Liver (tissue), 9 donors: ENCODE data around the gene LDHAL6B. TPM values are rescaled to one million over a fixed set of nuclear protein-coding genes. Genes with fewer than 3 reads are reported as not detected.
A peak's percentile ranks its signal among the peaks of the same experiment; 100 is the strongest.

Experiments
- DNase-seq: peaks from one replicate; pipeline ENCODE4 v3.0.0-alpha.2; 2017; ENCODE audit warnings: low spot score
- H3K27ac ChIP-seq, 2 donors: one replicate each; pipeline ENCODE4 v1.7.0; 2013; ENCODE audit warnings: inconsistent platforms in 2 of 2, low read length in 2 of 2, control low read depth in 1 of 2, low read depth in 1 of 2, mild to moderate bottlenecking in 1 of 2
- H3K27me3 ChIP-seq, 4 donors: one replicate each; pipeline versions ENCODE4 v1.6.1 to v1.7.0; 2013; ENCODE audit warnings: low read length in 3 of 4, inconsistent platforms in 1 of 4, mild to moderate bottlenecking in 1 of 4, moderate library complexity in 1 of 4; ENCODE audit not compliant: control insufficient read depth in 4 of 4, insufficient read depth in 4 of 4
- H3K36me3 ChIP-seq, 4 donors: one replicate each; pipeline versions ENCODE4 v1.6.1 to v1.7.0; 2013; ENCODE audit warnings: low read length in 3 of 4, mild to moderate bottlenecking in 3 of 4, low read depth in 1 of 4, moderate library complexity in 1 of 4; ENCODE audit not compliant: control insufficient read depth in 4 of 4, insufficient read depth in 3 of 4
- H3K4me1 ChIP-seq, 4 donors: one replicate each; pipeline versions ENCODE4 v1.6.1 to v1.7.0; 2013; ENCODE audit warnings: low read length in 3 of 4, mild to moderate bottlenecking in 3 of 4, moderate library complexity in 1 of 4; ENCODE audit not compliant: control insufficient read depth in 4 of 4, insufficient read depth in 4 of 4
- H3K4me3 ChIP-seq, 3 donors: one replicate each; pipeline versions ENCODE4 v1.6.1 to v1.7.0; 2013; ENCODE audit warnings: low read length in 3 of 3, control low read depth in 1 of 3, low read depth in 1 of 3, mild to moderate bottlenecking in 1 of 3
- H3K9ac ChIP-seq, 2 donors: one replicate each; pipeline ENCODE4 v1.7.0; 2013; ENCODE audit warnings: low read length in 2 of 2, mild to moderate bottlenecking in 2 of 2, moderate library complexity in 2 of 2, control low read depth in 1 of 2, low read depth in 1 of 2
- H3K9me3 ChIP-seq, 4 donors: one replicate each; pipeline versions ENCODE4 v1.6.1 to v1.7.0; 2013; ENCODE audit warnings: low read length in 3 of 4; ENCODE audit not compliant: control insufficient read depth in 4 of 4
- EGR1 ChIP-seq, 2 donors: IDR thresholded peaks; 2 replicates each; pipeline ENCODE4 v1.6.1; 2016 to 2018; ENCODE audit warnings: antibody characterized with exemption in 2 of 2, low read depth in 2 of 2
- FOXA2 ChIP-seq: IDR thresholded peaks from 2 replicates; pipeline ENCODE4 v1.6.1; 2016; ENCODE audit warnings: antibody characterized with exemption
- GABPA ChIP-seq, 2 donors: IDR thresholded peaks in 1 of 2; conservative IDR thresholded peaks in 1 of 2; 2 replicates each; pipeline ENCODE4 v1.6.1; 2016; ENCODE audit warnings: antibody characterized with exemption in 2 of 2, mild to moderate bottlenecking in 1 of 2, moderate library complexity in 1 of 2
- HNF4A ChIP-seq, 2 donors: conservative IDR thresholded peaks; 2 replicates each; pipeline ENCODE4 v1.6.1; 2016; ENCODE audit warnings: antibody characterized with exemption in 2 of 2, mild to moderate bottlenecking in 2 of 2
- HNF4G ChIP-seq: IDR thresholded peaks from 2 replicates; pipeline ENCODE4 v1.6.1; 2016; ENCODE audit warnings: antibody characterized with exemption
- MAX ChIP-seq: IDR thresholded peaks from 2 replicates; pipeline ENCODE4 v1.6.1; 2016; ENCODE audit warnings: antibody characterized with exemption
- NR2F2 ChIP-seq: IDR thresholded peaks from 2 replicates; pipeline ENCODE4 v1.6.1; 2016; ENCODE audit warnings: antibody characterized with exemption
- RXRA ChIP-seq, 2 donors: IDR thresholded peaks; 2 replicates each; pipeline ENCODE4 v1.6.1; 2017 to 2018; ENCODE audit warnings: antibody characterized with exemption in 2 of 2, mild to moderate bottlenecking in 1 of 2
- SP1 ChIP-seq: IDR thresholded peaks from 2 replicates; pipeline ENCODE4 v1.6.1; 2018; ENCODE audit warnings: antibody characterized with exemption, mild to moderate bottlenecking
- YY1 ChIP-seq: IDR thresholded peaks from 2 replicates; pipeline ENCODE4 v1.6.1; 2016; ENCODE audit warnings: antibody characterized with exemption, mild to moderate bottlenecking
- WGBS: extraction: QIAGEN DNeasy Blood & Tissue Kit; methylation state at CpG from one replicate; pipeline ENCODE4 v1.1.7; 2013; 5-methylcytosine and 5-hydroxymethylcytosine counted together
- polyA plus RNA-seq, 2 donors: library from polyadenylated mRNA; stranded (reverse) in 1 of 2; unstranded in 1 of 2; fragments of 200-250 nt in 1 of 2; fragments of >200 nt in 1 of 2; fragmentation: Nextera tagmentation in 1 of 2; extraction: Ambion mirVana in 1 of 2; gene quantifications; one replicate each; pipeline versions ENCODE4 v1.2.1 to v1.2.3, GENCODE V29; 2013 to 2015
- total RNA-seq, 2 donors: library from RNA; depleted of rRNA; stranded (reverse); fragments of >200 nt; gene quantifications; one replicate each; pipeline ENCODE4 v1.2.3, GENCODE V29; 2014
- TF ChIP-seq, protein P1 (sequence below): fragments of 150-350 bp; IDR thresholded peaks from 2 replicates; pipeline ENCODE4 v1.5.1; 2017; ENCODE audit warnings: improper control_type of control experiment, low read depth, low read length; ENCODE audit not compliant: missing input control
- TF ChIP-seq, protein P2 (sequence below): IDR thresholded peaks from 2 replicates; pipeline ENCODE4 v1.6.1; 2016; ENCODE audit warnings: antibody characterized with exemption
- TF ChIP-seq, protein P3 (sequence below): IDR thresholded peaks from 2 replicates; pipeline ENCODE4 v1.6.1; 2016; ENCODE audit warnings: antibody characterized with exemption, mild to moderate bottlenecking
- donor health status: healthy.
- donor health status: healthy.
- donor health status: healthy.
- donor health status: healthy.
- donor health status: healthy.

LDHAL6B gene
- total and polyA plus RNA-seq, 4 donors, result not detected

DNA sequence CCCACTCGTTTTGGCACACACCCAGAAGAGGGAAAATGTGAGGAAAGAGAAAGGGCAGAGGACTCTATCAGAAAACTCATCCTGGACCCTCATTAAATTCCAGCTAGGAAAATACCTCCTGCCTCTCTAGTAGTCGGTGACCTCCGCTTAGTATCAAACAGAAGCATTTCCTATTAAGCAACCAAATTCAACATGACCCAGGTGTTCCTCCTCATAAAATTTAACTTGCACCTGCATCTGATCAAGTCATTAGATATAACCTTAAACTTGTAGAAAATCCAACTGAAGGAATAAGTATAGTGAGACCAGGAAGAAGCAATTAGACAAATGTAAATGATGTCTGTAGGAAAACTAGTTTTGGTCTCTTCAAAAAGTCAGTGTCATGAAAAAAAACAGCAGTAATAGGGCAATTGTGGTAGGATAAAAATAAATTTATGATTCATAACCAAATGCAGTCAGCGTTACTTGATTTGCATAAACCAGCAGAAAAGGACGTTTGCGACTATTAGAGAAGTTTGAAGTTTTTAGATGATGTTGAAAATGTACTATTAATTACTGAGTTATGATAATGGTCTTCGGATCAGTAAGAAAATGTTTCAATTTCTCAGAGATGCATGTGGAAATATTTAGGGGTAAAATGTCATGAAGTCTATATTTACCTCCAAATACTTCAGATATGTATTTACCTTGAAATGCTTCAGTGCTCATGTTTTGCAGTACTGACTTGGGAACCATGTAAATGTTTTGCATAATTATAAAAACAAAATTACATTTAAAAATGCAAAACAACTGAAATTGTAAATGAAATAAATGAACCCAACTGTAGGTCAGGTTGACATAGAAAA, 44.6 kb downstream of the LDHAL6B start:
- peak overlapping the region in 1 of 2 donors; percentile 23 for H3K27ac ChIP-seq
- no peaks in the 10 kb centered on the region for H3K27me3 ChIP-seq
- WGBS, result 53% methylated on average over 7 of the region's 7 CpGs
- no peak overlapping the region for H3K9ac ChIP-seq
- peaks cover 3 to 26% (median 17%) of the 10 kb centered on the region in 4 donors for H3K4me1 ChIP-seq
- TF ChIP-seq HNF4A (conservative IDR thresholded peaks at IDR 0.05) (peak in 1 of 2 donors; percentile 11), MAX (no peak), FOXA2 (peak; percentile 15), EGR1 (IDR thresholded peaks at IDR 0.05; ENCODE audit: low read depth in 2 of 2) (no peak), RXRA (IDR thresholded peaks at IDR 0.05) (peak in 1 of 2 donors; percentile 35), NR2F2 (no peak), YY1 (no peak)
- TF ChIP-seq, protein P1, sequence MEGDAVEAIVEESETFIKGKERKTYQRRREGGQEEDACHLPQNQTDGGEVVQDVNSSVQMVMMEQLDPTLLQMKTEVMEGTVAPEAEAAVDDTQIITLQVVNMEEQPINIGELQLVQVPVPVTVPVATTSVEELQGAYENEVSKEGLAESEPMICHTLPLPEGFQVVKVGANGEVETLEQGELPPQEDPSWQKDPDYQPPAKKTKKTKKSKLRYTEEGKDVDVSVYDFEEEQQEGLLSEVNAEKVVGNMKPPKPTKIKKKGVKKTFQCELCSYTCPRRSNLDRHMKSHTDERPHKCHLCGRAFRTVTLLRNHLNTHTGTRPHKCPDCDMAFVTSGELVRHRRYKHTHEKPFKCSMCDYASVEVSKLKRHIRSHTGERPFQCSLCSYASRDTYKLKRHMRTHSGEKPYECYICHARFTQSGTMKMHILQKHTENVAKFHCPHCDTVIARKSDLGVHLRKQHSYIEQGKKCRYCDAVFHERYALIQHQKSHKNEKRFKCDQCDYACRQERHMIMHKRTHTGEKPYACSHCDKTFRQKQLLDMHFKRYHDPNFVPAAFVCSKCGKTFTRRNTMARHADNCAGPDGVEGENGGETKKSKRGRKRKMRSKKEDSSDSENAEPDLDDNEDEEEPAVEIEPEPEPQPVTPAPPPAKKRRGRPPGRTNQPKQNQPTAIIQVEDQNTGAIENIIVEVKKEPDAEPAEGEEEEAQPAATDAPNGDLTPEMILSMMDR, result no peak
- no peak for DNase-seq
- H3K9me3 ChIP-seq, result no peaks in the 10 kb centered on the region
- H3K36me3 ChIP-seq, result peaks cover 0 to 6% (median 0%) of the 10 kb centered on the region in 4 donors
- no peak overlapping the region for H3K4me3 ChIP-seq

GRCh38 chr15:59252137-59252536, 45.5 kb downstream of the LDHAL6B start:
- 89% methylated on average over 5 of the region's 5 CpGs for WGBS
- no peak overlapping the region for H3K4me3 ChIP-seq

More at GRCh38 chr15:59252137-59252536, 45.5 kb downstream of the LDHAL6B start:
- no peak for TF ChIP-seq YY1
- TF ChIP-seq NR2F2, result no peak
- TF ChIP-seq SP1, result no peak
- TF ChIP-seq, protein P2, sequence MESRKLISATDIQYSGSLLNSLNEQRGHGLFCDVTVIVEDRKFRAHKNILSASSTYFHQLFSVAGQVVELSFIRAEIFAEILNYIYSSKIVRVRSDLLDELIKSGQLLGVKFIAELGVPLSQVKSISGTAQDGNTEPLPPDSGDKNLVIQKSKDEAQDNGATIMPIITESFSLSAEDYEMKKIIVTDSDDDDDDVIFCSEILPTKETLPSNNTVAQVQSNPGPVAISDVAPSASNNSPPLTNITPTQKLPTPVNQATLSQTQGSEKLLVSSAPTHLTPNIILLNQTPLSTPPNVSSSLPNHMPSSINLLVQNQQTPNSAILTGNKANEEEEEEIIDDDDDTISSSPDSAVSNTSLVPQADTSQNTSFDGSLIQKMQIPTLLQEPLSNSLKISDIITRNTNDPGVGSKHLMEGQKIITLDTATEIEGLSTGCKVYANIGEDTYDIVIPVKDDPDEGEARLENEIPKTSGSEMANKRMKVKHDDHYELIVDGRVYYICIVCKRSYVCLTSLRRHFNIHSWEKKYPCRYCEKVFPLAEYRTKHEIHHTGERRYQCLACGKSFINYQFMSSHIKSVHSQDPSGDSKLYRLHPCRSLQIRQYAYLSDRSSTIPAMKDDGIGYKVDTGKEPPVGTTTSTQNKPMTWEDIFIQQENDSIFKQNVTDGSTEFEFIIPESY, result no peak
- no peak for TF ChIP-seq GABPA (IDR thresholded peaks at IDR 0.05 in 1 of 2, conservative IDR thresholded peaks at IDR 0.05 in 1 of 2)
- no peak for TF ChIP-seq HNF4G
- TF ChIP-seq, protein P3, sequence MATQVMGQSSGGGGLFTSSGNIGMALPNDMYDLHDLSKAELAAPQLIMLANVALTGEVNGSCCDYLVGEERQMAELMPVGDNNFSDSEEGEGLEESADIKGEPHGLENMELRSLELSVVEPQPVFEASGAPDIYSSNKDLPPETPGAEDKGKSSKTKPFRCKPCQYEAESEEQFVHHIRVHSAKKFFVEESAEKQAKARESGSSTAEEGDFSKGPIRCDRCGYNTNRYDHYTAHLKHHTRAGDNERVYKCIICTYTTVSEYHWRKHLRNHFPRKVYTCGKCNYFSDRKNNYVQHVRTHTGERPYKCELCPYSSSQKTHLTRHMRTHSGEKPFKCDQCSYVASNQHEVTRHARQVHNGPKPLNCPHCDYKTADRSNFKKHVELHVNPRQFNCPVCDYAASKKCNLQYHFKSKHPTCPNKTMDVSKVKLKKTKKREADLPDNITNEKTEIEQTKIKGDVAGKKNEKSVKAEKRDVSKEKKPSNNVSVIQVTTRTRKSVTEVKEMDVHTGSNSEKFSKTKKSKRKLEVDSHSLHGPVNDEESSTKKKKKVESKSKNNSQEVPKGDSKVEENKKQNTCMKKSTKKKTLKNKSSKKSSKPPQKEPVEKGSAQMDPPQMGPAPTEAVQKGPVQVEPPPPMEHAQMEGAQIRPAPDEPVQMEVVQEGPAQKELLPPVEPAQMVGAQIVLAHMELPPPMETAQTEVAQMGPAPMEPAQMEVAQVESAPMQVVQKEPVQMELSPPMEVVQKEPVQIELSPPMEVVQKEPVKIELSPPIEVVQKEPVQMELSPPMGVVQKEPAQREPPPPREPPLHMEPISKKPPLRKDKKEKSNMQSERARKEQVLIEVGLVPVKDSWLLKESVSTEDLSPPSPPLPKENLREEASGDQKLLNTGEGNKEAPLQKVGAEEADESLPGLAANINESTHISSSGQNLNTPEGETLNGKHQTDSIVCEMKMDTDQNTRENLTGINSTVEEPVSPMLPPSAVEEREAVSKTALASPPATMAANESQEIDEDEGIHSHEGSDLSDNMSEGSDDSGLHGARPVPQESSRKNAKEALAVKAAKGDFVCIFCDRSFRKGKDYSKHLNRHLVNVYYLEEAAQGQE, result no peak
- Histone ChIP-seq H3K9ac (no peak overlapping the region), H3K4me1 (peaks cover 3 to 31% (median 23%) of the 10 kb centered on the region in 4 donors), H3K36me3 (peaks cover 0 to 6% (median 0%) of the 10 kb centered on the region in 4 donors), H3K27me3 (no peaks in the 10 kb centered on the region), H3K27ac (no peak overlapping the region), H3K9me3 (no peaks in the 10 kb centered on the region)
- DNase-seq, result no peak
